Endodermal cell (in vitro differentiated cells): ENCODE measurements around the gene LSP1. TPM values are rescaled to one million over a fixed set of nuclear protein-coding genes. Genes with fewer than 3 reads are reported as not detected.

Source experiments
- DNase-seq: peaks from one replicate; pipeline ENCODE4 v3.0.0-alpha.2; 2017
- H3K27ac ChIP-seq: 2 replicates; pipeline ENCODE4 v1.5.1; 2013; ENCODE audit warnings: mild to moderate bottlenecking, low read depth, low read length, moderate library complexity
- H3K27me3 ChIP-seq: 2 replicates; pipeline ENCODE4 v1.6.1; 2013; ENCODE audit warnings: mild to moderate bottlenecking, low read length, moderate library complexity; ENCODE audit not compliant: insufficient read depth, control insufficient read depth, poor library complexity, severe bottlenecking
- H3K36me3 ChIP-seq: 2 replicates; pipeline ENCODE4 v1.7.0; 2013; ENCODE audit warnings: mild to moderate bottlenecking, low read length, moderate library complexity; ENCODE audit not compliant: control insufficient read depth, insufficient read depth
- H3K4me1 ChIP-seq: one replicate; pipeline ENCODE4 v1.7.0; 2013; ENCODE audit warnings: low read length; ENCODE audit not compliant: control insufficient read depth, insufficient read depth
- H3K4me3 ChIP-seq: 2 replicates; pipeline ENCODE4 v1.5.1; 2013; ENCODE audit warnings: mild to moderate bottlenecking, low read length, moderate library complexity
- H3K9ac ChIP-seq: 2 replicates; pipeline ENCODE4 v1.6.1; 2013; ENCODE audit warnings: mild to moderate bottlenecking, low read length, moderate library complexity; ENCODE audit not compliant: poor library complexity, severe bottlenecking; ENCODE audit errors: extremely low read depth
- H3K9me3 ChIP-seq: 2 replicates; pipeline ENCODE4 v1.6.1; 2013; ENCODE audit warnings: mild to moderate bottlenecking, low read length, moderate library complexity; ENCODE audit not compliant: control insufficient read depth
- H3K27ac Mint-ChIP-seq: 2 replicates; pipeline ENCODE4 v1.8.0; 2020; ENCODE audit warnings: mixed read lengths
- H3K27me3 Mint-ChIP-seq: 2 replicates; pipeline ENCODE4 v1.8.0; 2021; ENCODE audit warnings: mild to moderate bottlenecking, mixed read lengths; ENCODE audit not compliant: insufficient read depth
- H3K36me3 Mint-ChIP-seq: 2 replicates; pipeline ENCODE4 v1.8.0; 2020; ENCODE audit warnings: low read depth, mixed read lengths
- H3K4me1 Mint-ChIP-seq: 2 replicates; pipeline ENCODE4 v1.8.0; 2020; ENCODE audit warnings: mixed read lengths
- H3K4me3 Mint-ChIP-seq: 2 replicates; pipeline ENCODE4 v1.8.0; 2020; ENCODE audit warnings: mild to moderate bottlenecking, moderate library complexity, mixed read lengths
- H3K9me3 Mint-ChIP-seq: 2 replicates; pipeline ENCODE4 v1.8.0; 2020; ENCODE audit warnings: mild to moderate bottlenecking, mixed read lengths
- CTCF ChIP-seq: fragments of 200-600 bp; sonication (generic); conservative IDR thresholded peaks from 2 replicates; pipeline ENCODE4 v1.5.0; 2021; ENCODE audit warnings: antibody characterized with exemption, mild to moderate bottlenecking
- WGBS, 2 experiments: methylation state at CpG; one replicate each; pipeline versions ENCODE4 v1.1.5 to v1.1.7; 2013; ENCODE audit warnings: missing lambda C conversion rate in 2 of 2, mixed read lengths in 1 of 2; ENCODE audit not compliant: insufficient coverage in 1 of 2, insufficient read length in 1 of 2; 5-methylcytosine and 5-hydroxymethylcytosine counted together
- total RNA-seq, 2 donors: library from RNA; stranded (reverse); fragmentation: NEBNext Ultra II Directional in 1 of 2; extraction: Animal tissue kit (Norgen Biotek cat#: 25700) in 1 of 2; gene quantifications; 2 replicates in 1 of 2; 3 replicates in 1 of 2; pipeline ENCODE4 v1.2.1, GENCODE V29; 2021

LSP1 gene
- total RNA-seq, 2 donors from 2014 or later: not detected

- Histone ChIP-seq H3K27me3 (no peaks in the 10 kb centered on the region), H3K36me3 (no peaks in the 10 kb centered on the region), H3K4me3 (no peak overlapping the region), H3K4me1 (no peaks in the 10 kb centered on the region), H3K9ac (no peak overlapping the region), H3K9me3 (no peaks in the 10 kb centered on the region), H3K27ac (no peak overlapping the region)
- H3K4me1 Mint-ChIP-seq: no peaks in the 10 kb centered on the region
- no peaks in the 10 kb centered on the region for H3K36me3 Mint-ChIP-seq
- no peaks in the 10 kb centered on the region for H3K9me3 Mint-ChIP-seq
- no peak overlapping the region for H3K27ac Mint-ChIP-seq
- 93% methylated on average over 9 of the region's 9 CpGs; no CpG with 5 or more reads in 1 of the 2 experiments for WGBS, 2 experiments
- no peak for DNase-seq
- H3K27me3 Mint-ChIP-seq: peaks cover 4% of the 10 kb centered on the region
- no peak for TF ChIP-seq CTCF
- H3K4me3 Mint-ChIP-seq: no peak overlapping the region
These were observed 5.3 kb downstream of the LSP1 start for GRCh38 chr11:1858154-1858553.

- Histone ChIP-seq H3K9ac (no peak overlapping the region), H3K9me3 (no peaks in the 10 kb centered on the region), H3K36me3 (no peaks in the 10 kb centered on the region), H3K27me3 (no peaks in the 10 kb centered on the region), H3K27ac (no peak overlapping the region), H3K4me1 (no peaks in the 10 kb centered on the region), H3K4me3 (no peak overlapping the region)
- no peak for DNase-seq
- Mint-ChIP-seq H3K4me1 (no peaks in the 10 kb centered on the region), H3K27me3 (peaks cover 4% of the 10 kb centered on the region), H3K4me3 (no peak overlapping the region), H3K36me3 (no peaks in the 10 kb centered on the region), H3K9me3 (no peaks in the 10 kb centered on the region), H3K27ac (no peak overlapping the region)
- no peak for TF ChIP-seq CTCF
- WGBS, 2 experiments: 83 to 89% methylated on average over 2 to 5 of the region's 7 CpGs
These were observed 5.7 kb downstream of the LSP1 start for GRCh38 chr11:1858576-1858975.

GRCh38 chr11:1859004-1859403, 6.1 kb downstream of the LSP1 start:
- peaks cover 4% of the 10 kb centered on the region for H3K27me3 Mint-ChIP-seq
- Histone ChIP-seq H3K36me3 (no peaks in the 10 kb centered on the region), H3K9ac (no peak overlapping the region), H3K27me3 (no peaks in the 10 kb centered on the region), H3K4me3 (no peak overlapping the region), H3K4me1 (no peaks in the 10 kb centered on the region), H3K9me3 (no peaks in the 10 kb centered on the region), H3K27ac (no peak overlapping the region)
- H3K27ac Mint-ChIP-seq: no peak overlapping the region
- H3K4me1 Mint-ChIP-seq: no peaks in the 10 kb centered on the region
- H3K4me3 Mint-ChIP-seq: no peak overlapping the region
- no peak for TF ChIP-seq CTCF
- H3K36me3 Mint-ChIP-seq: no peaks in the 10 kb centered on the region
- DNase-seq: no peak
- WGBS, 2 experiments: 90 to 100% methylated on average over 1 to 4 of the region's 4 CpGs
- no peaks in the 10 kb centered on the region for H3K9me3 Mint-ChIP-seq
